ENCODE measurements around the gene ZNF341. TPM values are rescaled to one million over a fixed set of nuclear protein-coding genes. Genes with fewer than 3 reads are reported as not detected.

Gene ZNF341
- total RNA-seq, 3 donors from 2014 or later = 5.0 to 5.6 (median 5.1) TPM

GRCh38 chr20:33687370-33687915, 44.4 kb upstream of the ZNF341 start:
- H3K4me1 ChIP-seq (ENCODE audit: low read depth) = peaks cover 13% of the 10 kb centered on the region
- DNase-seq = no peak
- TF ChIP-seq, protein P1, sequence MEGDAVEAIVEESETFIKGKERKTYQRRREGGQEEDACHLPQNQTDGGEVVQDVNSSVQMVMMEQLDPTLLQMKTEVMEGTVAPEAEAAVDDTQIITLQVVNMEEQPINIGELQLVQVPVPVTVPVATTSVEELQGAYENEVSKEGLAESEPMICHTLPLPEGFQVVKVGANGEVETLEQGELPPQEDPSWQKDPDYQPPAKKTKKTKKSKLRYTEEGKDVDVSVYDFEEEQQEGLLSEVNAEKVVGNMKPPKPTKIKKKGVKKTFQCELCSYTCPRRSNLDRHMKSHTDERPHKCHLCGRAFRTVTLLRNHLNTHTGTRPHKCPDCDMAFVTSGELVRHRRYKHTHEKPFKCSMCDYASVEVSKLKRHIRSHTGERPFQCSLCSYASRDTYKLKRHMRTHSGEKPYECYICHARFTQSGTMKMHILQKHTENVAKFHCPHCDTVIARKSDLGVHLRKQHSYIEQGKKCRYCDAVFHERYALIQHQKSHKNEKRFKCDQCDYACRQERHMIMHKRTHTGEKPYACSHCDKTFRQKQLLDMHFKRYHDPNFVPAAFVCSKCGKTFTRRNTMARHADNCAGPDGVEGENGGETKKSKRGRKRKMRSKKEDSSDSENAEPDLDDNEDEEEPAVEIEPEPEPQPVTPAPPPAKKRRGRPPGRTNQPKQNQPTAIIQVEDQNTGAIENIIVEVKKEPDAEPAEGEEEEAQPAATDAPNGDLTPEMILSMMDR (IDR thresholded peaks at IDR 0.05) = no peak
- intact Hi-C loops (cut with DNase I, micrococcal nuclease) = no loop called here
- H3K4me3 ChIP-seq = no peak overlapping the region
- no peak for ATAC-seq
- H3K9me3 ChIP-seq = no peaks in the 10 kb centered on the region
- no peaks in the 10 kb centered on the region for H3K36me3 ChIP-seq (ENCODE audit: low read depth)

DNA sequence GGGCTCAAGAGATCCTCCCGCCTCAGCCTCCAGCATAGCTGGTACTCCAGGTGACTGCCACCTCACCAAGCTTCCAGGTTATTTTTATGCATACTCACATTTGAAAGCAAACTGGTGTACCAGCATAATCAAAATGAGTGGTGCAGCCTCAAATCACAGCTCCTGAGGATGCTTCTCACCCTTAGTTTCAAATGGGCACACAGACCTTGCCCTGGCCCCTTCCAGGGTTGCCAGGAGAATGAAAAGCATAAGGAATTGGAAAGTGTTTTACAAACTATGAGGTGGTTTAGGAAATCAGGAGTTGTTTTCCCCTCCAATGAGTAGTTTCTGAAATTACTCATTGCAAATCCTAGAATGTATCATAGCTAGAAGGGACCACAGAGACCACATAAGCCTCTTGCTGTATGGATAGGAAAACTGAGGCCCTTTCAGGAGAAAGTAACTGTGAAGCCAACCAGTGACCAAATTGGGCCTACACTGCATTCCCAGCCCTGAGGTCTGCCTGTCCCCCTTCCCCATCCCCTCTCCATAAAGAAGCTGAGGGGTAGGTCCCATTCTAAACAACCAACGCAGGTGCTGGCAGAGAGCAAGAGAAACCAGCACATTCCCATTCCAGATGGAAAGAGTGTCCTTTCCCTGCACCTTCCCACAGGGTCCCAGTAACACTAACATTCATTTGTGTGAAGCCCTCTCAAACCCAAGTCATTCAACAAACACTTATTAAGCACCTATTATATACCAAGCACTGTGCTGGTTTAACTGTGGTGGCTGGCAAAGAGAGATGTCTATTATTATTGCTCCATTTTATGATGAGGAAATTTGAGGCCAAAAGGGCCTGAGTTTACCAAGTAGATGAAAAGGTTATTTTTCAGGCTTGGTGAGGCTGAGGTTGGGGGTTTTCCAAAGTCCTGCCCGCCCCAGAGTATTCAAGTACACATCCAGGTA, 43.5 kb upstream of the ZNF341 start:
- intact Hi-C loops (cut with DNase I, micrococcal nuclease) = no loop called here
- no peaks in the 10 kb centered on the region for H3K9me3 ChIP-seq
- DNase-seq = no peak
- no peak for ATAC-seq
- H3K4me1 ChIP-seq (ENCODE audit: low read depth) = peaks cover 13% of the 10 kb centered on the region
- no peaks in the 10 kb centered on the region for H3K36me3 ChIP-seq (ENCODE audit: low read depth)
- TF ChIP-seq, protein P1 (IDR thresholded peaks at IDR 0.05) = no peak
- no peak overlapping the region for H3K4me3 ChIP-seq

DNA sequence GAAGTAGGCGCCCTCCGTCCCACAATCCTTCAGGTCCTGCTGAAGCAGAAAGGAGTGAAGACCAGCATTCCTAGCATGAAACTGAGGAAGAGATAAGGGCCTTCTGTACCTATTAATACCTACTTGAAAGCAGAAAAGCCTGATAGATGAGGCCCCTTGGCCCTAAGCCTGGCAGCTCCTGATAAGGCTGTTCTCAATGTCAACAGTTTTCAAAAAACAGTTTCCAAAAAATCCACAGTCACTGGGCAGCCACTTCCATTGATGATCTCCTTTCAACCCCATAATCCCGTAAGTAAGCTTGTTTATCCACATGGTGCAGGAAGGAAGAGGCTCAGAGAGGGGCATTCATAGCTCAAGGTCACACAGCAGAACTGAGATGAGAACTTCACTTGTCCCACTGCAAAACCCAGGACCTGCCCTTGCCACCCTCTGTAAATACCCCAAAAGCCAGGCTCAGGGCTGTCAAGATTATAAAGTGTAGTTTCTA, 42.8 kb upstream of the ZNF341 start:
- ATAC-seq (no peak), DNase-seq (no peak)
- TF ChIP-seq, protein P1 (IDR thresholded peaks at IDR 0.05) = no peak
- Histone ChIP-seq H3K9me3 (no peaks in the 10 kb centered on the region), H3K4me1 (ENCODE audit: low read depth) (peaks cover 13% of the 10 kb centered on the region), H3K36me3 (ENCODE audit: low read depth) (no peaks in the 10 kb centered on the region), H3K4me3 (no peak overlapping the region)
- intact Hi-C loops (cut with DNase I, micrococcal nuclease) = no loop called here

DNA sequence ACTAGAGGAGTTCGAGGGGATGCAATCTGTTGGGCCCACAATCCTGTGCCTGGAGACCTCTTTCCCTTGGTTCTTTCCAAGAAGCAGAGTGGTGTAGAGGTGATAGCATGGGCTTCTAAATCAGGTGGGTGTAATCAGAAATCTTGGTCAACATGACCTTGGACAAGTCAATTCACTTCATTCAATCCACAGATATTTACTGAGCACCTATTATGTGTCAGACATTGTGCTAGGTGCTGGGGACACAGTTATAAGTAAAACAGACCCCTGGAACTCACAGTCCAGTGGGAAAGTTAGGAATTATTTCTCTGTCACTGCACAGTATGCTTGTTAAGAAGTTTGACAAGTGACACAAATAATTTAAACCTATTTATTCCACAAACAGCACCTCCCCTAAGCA, 42.3 kb upstream of the ZNF341 start:
- TF ChIP-seq, protein P1 (IDR thresholded peaks at IDR 0.05) = no peak
- Histone ChIP-seq H3K4me3 (no peak overlapping the region), H3K36me3 (ENCODE audit: low read depth) (no peaks in the 10 kb centered on the region), H3K9me3 (no peaks in the 10 kb centered on the region), H3K4me1 (ENCODE audit: low read depth) (peaks cover 13% of the 10 kb centered on the region)
- DNase-seq (no peak), ATAC-seq (no peak)
- intact Hi-C loops (cut with DNase I, micrococcal nuclease) = no loop called here

- intact Hi-C loops (cut with DNase I, micrococcal nuclease) = no loop called here
- no peaks in the 10 kb centered on the region for H3K36me3 ChIP-seq (ENCODE audit: low read depth)
- ATAC-seq (no peak), DNase-seq (no peak)
- H3K4me1 ChIP-seq (ENCODE audit: low read depth) = peaks cover 8% of the 10 kb centered on the region
- H3K4me3 ChIP-seq = no peak overlapping the region
- H3K9me3 ChIP-seq = no peaks in the 10 kb centered on the region
- TF ChIP-seq, protein P1 (IDR thresholded peaks at IDR 0.05) = no peak
Observed at GRCh38 chr20:33689973-33690372, 41.8 kb upstream of the ZNF341 start.
